ENCODE results near the gene SPON1.
A peak's percentile ranks its signal among the peaks of the same experiment; 100 is the strongest.

Gene SPON1

GRCh38 chr11:14202251-14203196 lies 240.0 kb downstream of the SPON1 start:
- no peak for DNase-seq

GRCh38 chr11:14203321-14203720 lies 240.8 kb downstream of the SPON1 start:
- DNase-seq = no peak

- DNase-seq = no peak
These were observed 250.5 kb downstream of the SPON1 start for GRCh38 chr11:14212986-14213385.

GRCh38 chr11:14218728-14219127 lies 256.2 kb downstream of the SPON1 start:
- no peak for DNase-seq

- DNase-seq = no peak
These were observed 261.2 kb downstream of the SPON1 start for GRCh38 chr11:14223636-14224288.

- DNase-seq = no peak
These were observed 261.9 kb downstream of the SPON1 start for GRCh38 chr11:14224395-14224794.

- DNase-seq = no peak
These were observed 263.1 kb downstream of the SPON1 start for GRCh38 chr11:14225666-14226065.

- no peak for DNase-seq
These were observed 265.8 kb downstream of the SPON1 start for GRCh38 chr11:14228356-14228755.

- DNase-seq = no peak
These were observed 266.9 kb downstream of the SPON1 start for GRCh38 chr11:14229472-14229871.

- no peak for DNase-seq
These were observed 267.9 kb downstream of the SPON1 start for GRCh38 chr11:14230407-14230806.

- DNase-seq = no peak
These were observed 270.1 kb downstream of the SPON1 start for GRCh38 chr11:14232652-14233051.

- no peak for DNase-seq
These were observed 271.9 kb downstream of the SPON1 start for GRCh38 chr11:14234446-14234845.

- no peak for DNase-seq
These were observed 273.2 kb downstream of the SPON1 start for GRCh38 chr11:14235701-14236100.

- DNase-seq = no peak
These were observed 275.0 kb downstream of the SPON1 start for GRCh38 chr11:14237444-14237961.

GRCh38 chr11:14240221-14240620 lies 277.7 kb downstream of the SPON1 start:
- no peak for DNase-seq

- no peak for DNase-seq
These were observed 278.4 kb downstream of the SPON1 start for GRCh38 chr11:14240951-14241350.

GRCh38 chr11:14242187-14242586 lies 279.7 kb downstream of the SPON1 start:
- DNase-seq = no peak

GRCh38 chr11:14242733-14243132 lies 280.2 kb downstream of the SPON1 start:
- DNase-seq = no peak

- DNase-seq = no peak
These were observed 282.4 kb downstream of the SPON1 start for GRCh38 chr11:14244926-14245325.

- no peak for DNase-seq
These were observed 282.9 kb downstream of the SPON1 start for GRCh38 chr11:14245444-14245843.

- no peak for DNase-seq
These were observed 286.1 kb downstream of the SPON1 start for GRCh38 chr11:14248580-14248981.

- peak; percentile 20 for DNase-seq
These were observed 286.8 kb downstream of the SPON1 start for GRCh38 chr11:14249121-14249963.

- no peak for DNase-seq
These were observed 289.2 kb downstream of the SPON1 start for GRCh38 chr11:14251754-14252153.
